ENCODE data around the gene UGT2A2.

DNA sequence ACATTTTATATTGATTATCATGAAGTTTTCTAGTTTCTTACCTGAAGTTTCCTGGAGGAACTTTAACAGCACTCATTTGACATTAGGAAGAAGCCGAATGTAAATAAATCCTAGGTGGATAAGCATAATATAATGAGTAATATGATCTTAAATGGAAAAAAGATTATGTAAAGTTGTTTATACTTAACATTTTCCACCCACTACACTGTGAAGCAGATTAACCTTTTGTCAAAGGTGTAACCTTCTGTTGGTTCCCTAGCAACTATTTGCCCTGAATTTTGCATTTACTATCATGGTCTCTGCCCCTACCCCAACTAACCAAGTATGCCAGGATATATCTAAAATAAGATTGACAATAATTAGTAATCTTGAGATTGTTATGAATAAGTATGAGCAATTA lies 13.7 kb upstream of the UGT2A2 start, which contains the start of gene UGT2A1:
- TF ChIP-seq, protein P1, sequence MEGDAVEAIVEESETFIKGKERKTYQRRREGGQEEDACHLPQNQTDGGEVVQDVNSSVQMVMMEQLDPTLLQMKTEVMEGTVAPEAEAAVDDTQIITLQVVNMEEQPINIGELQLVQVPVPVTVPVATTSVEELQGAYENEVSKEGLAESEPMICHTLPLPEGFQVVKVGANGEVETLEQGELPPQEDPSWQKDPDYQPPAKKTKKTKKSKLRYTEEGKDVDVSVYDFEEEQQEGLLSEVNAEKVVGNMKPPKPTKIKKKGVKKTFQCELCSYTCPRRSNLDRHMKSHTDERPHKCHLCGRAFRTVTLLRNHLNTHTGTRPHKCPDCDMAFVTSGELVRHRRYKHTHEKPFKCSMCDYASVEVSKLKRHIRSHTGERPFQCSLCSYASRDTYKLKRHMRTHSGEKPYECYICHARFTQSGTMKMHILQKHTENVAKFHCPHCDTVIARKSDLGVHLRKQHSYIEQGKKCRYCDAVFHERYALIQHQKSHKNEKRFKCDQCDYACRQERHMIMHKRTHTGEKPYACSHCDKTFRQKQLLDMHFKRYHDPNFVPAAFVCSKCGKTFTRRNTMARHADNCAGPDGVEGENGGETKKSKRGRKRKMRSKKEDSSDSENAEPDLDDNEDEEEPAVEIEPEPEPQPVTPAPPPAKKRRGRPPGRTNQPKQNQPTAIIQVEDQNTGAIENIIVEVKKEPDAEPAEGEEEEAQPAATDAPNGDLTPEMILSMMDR (conservative IDR thresholded peaks at IDR 0.05; ENCODE audit: low read depth, low read length) = no peak
- TF ChIP-seq EZH2 (IDR thresholded peaks at IDR 0.05; ENCODE audit: borderline replicate concordance, low read depth, low read length, poor library complexity, severe bottlenecking) = no peak
